ENCODE measurements around the gene TCL1B. TPM values are rescaled to one million over a fixed set of nuclear protein-coding genes. Genes with fewer than 3 reads are reported as not detected.

TCL1B gene
- total and polyA plus RNA-seq, 2 donors (not counting 3 experiments of a cell fraction or from before 2014, with no cell fraction given) = not detected

DNA sequence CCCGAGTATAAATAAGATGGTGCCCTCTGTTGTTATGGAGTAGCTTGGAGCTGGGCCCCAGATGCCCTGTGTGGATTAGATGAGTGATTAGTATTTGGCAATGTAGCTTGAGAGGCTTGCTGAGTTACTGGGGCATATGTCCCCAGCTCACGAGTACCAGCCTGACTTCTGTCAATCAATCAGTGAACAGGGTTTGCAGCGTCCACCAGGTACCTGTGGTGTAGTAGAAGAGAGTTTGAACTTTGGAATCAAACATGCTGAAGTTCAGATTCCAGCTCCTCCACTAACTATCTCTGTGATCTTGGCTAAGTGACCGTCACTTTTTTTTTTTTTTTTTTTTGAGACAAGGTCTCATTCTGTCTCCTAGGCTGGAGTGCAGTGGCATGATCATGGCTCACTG is 11.6 kb upstream of the TCL1B start:
- FAIRE-seq (no peak), DNase-seq (ENCODE audit: low read depth, low spot score) (no peak)
- Histone ChIP-seq H3K27ac (ENCODE audit: insufficient read depth, low read depth, low read length) (no peak overlapping the region), H3K4me2 (ENCODE audit: insufficient read depth, low read length) (no peak overlapping the region), H3K4me3 (replicated peaks in 1 of 3; ENCODE audit: insufficient read depth in 1 of 3, low read depth in 1 of 3, low read length in 3 of 3) (no peak overlapping the region), H3K4me1 (ENCODE audit: control insufficient read depth, extremely low read depth, insufficient read depth, low read length) (no peaks in the 10 kb centered on the region), H3K79me2 (ENCODE audit: control insufficient read depth, insufficient read depth, low read length) (no peaks in the 10 kb centered on the region), H3K27me3 (ENCODE audit: control insufficient read depth in 2 of 2, insufficient read depth in 2 of 2, low read length in 2 of 2) (no peaks in the 10 kb centered on the region), H3K36me3 (ENCODE audit: control insufficient read depth in 2 of 2, extremely low read depth in 1 of 2, insufficient read depth in 2 of 2, low read length in 2 of 2) (no peaks in the 10 kb centered on the region), H2AFZ (ENCODE audit: low read depth, low read length) (no peak overlapping the region), H3K9ac (replicated peaks; ENCODE audit: extremely low read depth, insufficient read depth, low read length) (no peak overlapping the region), H4K20me1 (replicated peaks; ENCODE audit: control insufficient read depth, extremely low read depth, insufficient read depth, low read length) (no peaks in the 10 kb centered on the region), H3K9me1 (replicated peaks; ENCODE audit: control insufficient read depth, extremely low read depth, insufficient read depth, low read length) (no peaks in the 10 kb centered on the region), H3K9me3 (replicated peaks; ENCODE audit: control insufficient read depth, insufficient read depth, low read length) (no peaks in the 10 kb centered on the region)
- no TSS peak for BruUV-seq (replicated peaks)
- ChIA-PET POLR2A (no interaction called here), CTCF (interaction anchor here (0.7 to 1.1 kb wide), 2 partner anchors 9 to 112 kb away, joined by 3 read pairs; no protein-coding TSS in a partner anchor)
- intact Hi-C loops (cut with micrococcal nuclease) (no loop called here), dilution Hi-C loops (cut with MboI; ENCODE audit: extremely low pct_ligation_motif_present, low sequenced_read_pairs) (no loop called here)
- TF ChIP-seq FOS (IDR thresholded peaks at IDR 0.05; ENCODE audit: borderline replicate concordance, insufficient read depth, low read length) = no peak
- TF ChIP-seq, protein P1, sequence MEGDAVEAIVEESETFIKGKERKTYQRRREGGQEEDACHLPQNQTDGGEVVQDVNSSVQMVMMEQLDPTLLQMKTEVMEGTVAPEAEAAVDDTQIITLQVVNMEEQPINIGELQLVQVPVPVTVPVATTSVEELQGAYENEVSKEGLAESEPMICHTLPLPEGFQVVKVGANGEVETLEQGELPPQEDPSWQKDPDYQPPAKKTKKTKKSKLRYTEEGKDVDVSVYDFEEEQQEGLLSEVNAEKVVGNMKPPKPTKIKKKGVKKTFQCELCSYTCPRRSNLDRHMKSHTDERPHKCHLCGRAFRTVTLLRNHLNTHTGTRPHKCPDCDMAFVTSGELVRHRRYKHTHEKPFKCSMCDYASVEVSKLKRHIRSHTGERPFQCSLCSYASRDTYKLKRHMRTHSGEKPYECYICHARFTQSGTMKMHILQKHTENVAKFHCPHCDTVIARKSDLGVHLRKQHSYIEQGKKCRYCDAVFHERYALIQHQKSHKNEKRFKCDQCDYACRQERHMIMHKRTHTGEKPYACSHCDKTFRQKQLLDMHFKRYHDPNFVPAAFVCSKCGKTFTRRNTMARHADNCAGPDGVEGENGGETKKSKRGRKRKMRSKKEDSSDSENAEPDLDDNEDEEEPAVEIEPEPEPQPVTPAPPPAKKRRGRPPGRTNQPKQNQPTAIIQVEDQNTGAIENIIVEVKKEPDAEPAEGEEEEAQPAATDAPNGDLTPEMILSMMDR (IDR thresholded peaks at IDR 0.05; ENCODE audit: extremely low read depth in 1 of 2, insufficient read depth in 1 of 2, low read depth in 1 of 2, low read length in 2 of 2) = no peak
- TF ChIP-seq, protein P2, sequence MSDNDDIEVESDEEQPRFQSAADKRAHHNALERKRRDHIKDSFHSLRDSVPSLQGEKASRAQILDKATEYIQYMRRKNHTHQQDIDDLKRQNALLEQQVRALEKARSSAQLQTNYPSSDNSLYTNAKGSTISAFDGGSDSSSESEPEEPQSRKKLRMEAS (IDR thresholded peaks at IDR 0.05; ENCODE audit: insufficient read depth, insufficient read length) = no peak
- TF ChIP-seq MYC (IDR thresholded peaks at IDR 0.05; ENCODE audit: low read depth, low read length) = no peak
- TF ChIP-seq POLR2AphosphoS5 (IDR thresholded peaks at IDR 0.05; ENCODE audit: insufficient read depth, low read depth, low read length) = no peak
- TF ChIP-seq JUN (IDR thresholded peaks at IDR 0.05; ENCODE audit: borderline replicate concordance, insufficient read depth, insufficient read length, low read depth) = no peak
- no peak for TF ChIP-seq EZH2 (IDR thresholded peaks at IDR 0.05; ENCODE audit: borderline replicate concordance, low read depth, low read length, severe bottlenecking)
- TF ChIP-seq POLR2A (IDR thresholded peaks at IDR 0.05; ENCODE audit: low read depth, low read length) = no peak

All from endothelial cell of umbilical vein (primary cell).